ENCODE results near the gene GNAS-AS1.

Gene GNAS-AS1

GRCh38 chr20:58802061-58802460, 48.6 kb downstream of the GNAS-AS1 start:
- in situ Hi-C loops (cut with HindIII; ENCODE audit: low pct_unique_long_range_greater_than_20kb, low sequenced_read_pairs): no loop called here
- TF ChIP-seq JUND (IDR thresholded peaks at IDR 0.05; ENCODE audit: low read depth): no peak
- DNase-seq (ENCODE audit: low read depth in 1 of 2, low spot score in 1 of 2): no peak

GRCh38 chr20:58800134-58800871, 50.4 kb downstream of the GNAS-AS1 start:
- in situ Hi-C loops (cut with HindIII; ENCODE audit: low pct_unique_long_range_greater_than_20kb, low sequenced_read_pairs): no loop called here

GRCh38 chr20:58797371-58798338, 53.0 kb downstream of the GNAS-AS1 start:
- no peak for DNase-seq (ENCODE audit: low read depth in 1 of 2, low spot score in 1 of 2)
- TF ChIP-seq JUND (IDR thresholded peaks at IDR 0.05; ENCODE audit: low read depth): no peak
- in situ Hi-C loops (cut with HindIII; ENCODE audit: low pct_unique_long_range_greater_than_20kb, low sequenced_read_pairs): no loop called here

More at GRCh38 chr20:58800134-58800871, 50.4 kb downstream of the GNAS-AS1 start:
- no peak for TF ChIP-seq JUND (IDR thresholded peaks at IDR 0.05; ENCODE audit: low read depth)
- no peak for DNase-seq (ENCODE audit: low read depth in 1 of 2, low spot score in 1 of 2)

- in situ Hi-C loops (cut with HindIII; ENCODE audit: low pct_unique_long_range_greater_than_20kb, low sequenced_read_pairs): no loop called here
- TF ChIP-seq JUND (IDR thresholded peaks at IDR 0.05; ENCODE audit: low read depth): no peak
- DNase-seq (ENCODE audit: low read depth in 1 of 2, low spot score in 1 of 2): no peak
Measured at GRCh38 chr20:58795923-58796245, 54.8 kb downstream of the GNAS-AS1 start.

- no peak for TF ChIP-seq JUND (IDR thresholded peaks at IDR 0.05; ENCODE audit: low read depth)
- in situ Hi-C loops (cut with HindIII; ENCODE audit: low pct_unique_long_range_greater_than_20kb, low sequenced_read_pairs): no loop called here
- DNase-seq (ENCODE audit: low read depth in 1 of 2, low spot score in 1 of 2): no peak
Measured at GRCh38 chr20:58795181-58795922, 55.4 kb downstream of the GNAS-AS1 start.

- TF ChIP-seq JUND (IDR thresholded peaks at IDR 0.05; ENCODE audit: low read depth): no peak
Measured at GRCh38 chr20:58794510-58795180, 56.1 kb downstream of the GNAS-AS1 start.

GRCh38 chr20:58793512-58794420, 56.9 kb downstream of the GNAS-AS1 start:
- no peak for DNase-seq (ENCODE audit: low read depth in 1 of 2, low spot score in 1 of 2)
- in situ Hi-C loops (cut with HindIII; ENCODE audit: low pct_unique_long_range_greater_than_20kb, low sequenced_read_pairs): no loop called here
- no peak for TF ChIP-seq JUND (IDR thresholded peaks at IDR 0.05; ENCODE audit: low read depth)

More at GRCh38 chr20:58794510-58795180, 56.1 kb downstream of the GNAS-AS1 start:
- no peak for DNase-seq (ENCODE audit: low read depth in 1 of 2, low spot score in 1 of 2)
- in situ Hi-C loops (cut with HindIII; ENCODE audit: low pct_unique_long_range_greater_than_20kb, low sequenced_read_pairs): no loop called here

- no peak for TF ChIP-seq JUND (IDR thresholded peaks at IDR 0.05; ENCODE audit: low read depth)
- in situ Hi-C loops (cut with HindIII; ENCODE audit: low pct_unique_long_range_greater_than_20kb, low sequenced_read_pairs): no loop called here
- no peak for DNase-seq (ENCODE audit: low read depth in 1 of 2, low spot score in 1 of 2)
Measured at GRCh38 chr20:58792426-58792825, 58.3 kb downstream of the GNAS-AS1 start.

- in situ Hi-C loops (cut with HindIII; ENCODE audit: low pct_unique_long_range_greater_than_20kb, low sequenced_read_pairs): no loop called here
- no peak for DNase-seq (ENCODE audit: low read depth in 1 of 2, low spot score in 1 of 2)
- TF ChIP-seq JUND (IDR thresholded peaks at IDR 0.05; ENCODE audit: low read depth): no peak
Measured at GRCh38 chr20:58791286-58791685, 59.4 kb downstream of the GNAS-AS1 start.

GRCh38 chr20:58790454-58790853, 60.2 kb downstream of the GNAS-AS1 start:
- in situ Hi-C loops (cut with HindIII; ENCODE audit: low pct_unique_long_range_greater_than_20kb, low sequenced_read_pairs): no loop called here
- no peak for DNase-seq (ENCODE audit: low read depth in 1 of 2, low spot score in 1 of 2)
- TF ChIP-seq JUND (IDR thresholded peaks at IDR 0.05; ENCODE audit: low read depth): no peak

- TF ChIP-seq JUND (IDR thresholded peaks at IDR 0.05; ENCODE audit: low read depth): no peak
- in situ Hi-C loops (cut with HindIII; ENCODE audit: low pct_unique_long_range_greater_than_20kb, low sequenced_read_pairs): no loop called here
- no peak for DNase-seq (ENCODE audit: low read depth in 1 of 2, low spot score in 1 of 2)
Measured at GRCh38 chr20:58788896-58789544, 61.7 kb downstream of the GNAS-AS1 start.
